Neural progenitor cell (in vitro differentiated cells): ENCODE measurements around the gene BMP8B.
"Not testable (repeated sequence)": the region's sequence is repeated elsewhere in the genome, so short reads cannot be mapped to it uniquely, and the experiment has no call there.

Source experiments
- EZH2 ChIP-seq: fragments of 200-600 bp; sonication (generic); IDR thresholded peaks from 2 replicates; pipeline ENCODE4 v1.6.1; 2017; ENCODE audit warnings: antibody characterized with exemption, mild to moderate bottlenecking, moderate library complexity
- EZH2phosphoT487 ChIP-seq: fragments of 200-600 bp; sonication (generic); IDR thresholded peaks from 2 replicates; pipeline ENCODE4 v1.6.1; 2017; ENCODE audit warnings: antibody characterized with exemption
- TF ChIP-seq, protein P1 (sequence below): fragments of 200-600 bp; sonication (generic); IDR thresholded peaks from 2 replicates; pipeline ENCODE4 v1.5.1; 2017; ENCODE audit warnings: antibody characterized with exemption, mild to moderate bottlenecking

GRCh38 chr1:39763619-39764374, 24.9 kb downstream of the BMP8B start:
- TF ChIP-seq, protein P1, sequence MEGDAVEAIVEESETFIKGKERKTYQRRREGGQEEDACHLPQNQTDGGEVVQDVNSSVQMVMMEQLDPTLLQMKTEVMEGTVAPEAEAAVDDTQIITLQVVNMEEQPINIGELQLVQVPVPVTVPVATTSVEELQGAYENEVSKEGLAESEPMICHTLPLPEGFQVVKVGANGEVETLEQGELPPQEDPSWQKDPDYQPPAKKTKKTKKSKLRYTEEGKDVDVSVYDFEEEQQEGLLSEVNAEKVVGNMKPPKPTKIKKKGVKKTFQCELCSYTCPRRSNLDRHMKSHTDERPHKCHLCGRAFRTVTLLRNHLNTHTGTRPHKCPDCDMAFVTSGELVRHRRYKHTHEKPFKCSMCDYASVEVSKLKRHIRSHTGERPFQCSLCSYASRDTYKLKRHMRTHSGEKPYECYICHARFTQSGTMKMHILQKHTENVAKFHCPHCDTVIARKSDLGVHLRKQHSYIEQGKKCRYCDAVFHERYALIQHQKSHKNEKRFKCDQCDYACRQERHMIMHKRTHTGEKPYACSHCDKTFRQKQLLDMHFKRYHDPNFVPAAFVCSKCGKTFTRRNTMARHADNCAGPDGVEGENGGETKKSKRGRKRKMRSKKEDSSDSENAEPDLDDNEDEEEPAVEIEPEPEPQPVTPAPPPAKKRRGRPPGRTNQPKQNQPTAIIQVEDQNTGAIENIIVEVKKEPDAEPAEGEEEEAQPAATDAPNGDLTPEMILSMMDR, result not testable (repeated sequence)
- TF ChIP-seq EZH2phosphoT487, EZH2: not testable (repeated sequence)
